ENCODE results near the gene TLR5.
"Not testable (repeated sequence)": the region's sequence is repeated elsewhere in the genome, so short reads cannot be mapped to it uniquely, and the experiment has no call there.

TLR5 gene

DNA sequence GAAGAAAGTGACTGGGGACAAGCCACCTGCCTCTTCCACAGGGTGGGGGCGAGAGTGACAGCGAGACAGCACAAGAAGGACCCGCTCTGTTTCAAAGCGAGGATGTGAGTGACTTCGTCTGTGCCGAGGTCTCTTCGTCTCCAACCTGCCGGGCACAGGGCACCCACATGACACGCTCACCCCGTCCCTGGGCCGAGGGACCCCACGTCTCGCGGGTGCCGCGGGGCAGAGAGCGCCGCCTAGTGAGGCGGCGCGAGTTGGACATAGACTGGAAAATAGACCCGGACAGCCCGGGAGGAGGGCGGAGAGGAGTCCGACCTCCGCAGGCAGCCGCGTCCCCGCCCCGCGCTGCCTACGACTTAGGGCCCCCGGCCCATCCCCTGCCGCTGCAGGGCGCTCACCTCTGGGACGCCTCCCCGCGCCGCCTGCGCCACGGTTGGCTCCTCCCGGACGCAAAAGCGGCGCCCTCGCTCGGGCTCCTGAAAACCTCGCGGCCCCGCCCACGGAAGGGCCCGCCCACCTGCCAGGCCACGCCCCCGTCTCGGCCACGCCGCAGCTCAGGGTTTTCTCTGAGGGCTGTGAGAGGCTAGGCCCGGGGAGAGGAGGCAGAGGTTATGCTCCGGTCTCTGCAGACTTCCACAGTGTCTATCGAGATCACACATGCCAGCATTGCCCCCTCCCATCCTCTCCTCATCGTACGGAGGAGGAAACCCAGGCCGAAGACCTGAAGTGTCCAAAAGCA lies at the start of gene TLR5:
TSS of gene TLR5 (minus strand) at position 454 of the 742 bp plus-strand sequence. CDS start 30,217 bp downstream, outside the sequence.
- peak; percentile 34 for DNase-seq (ENCODE audit: low read depth)

- peak; percentile 16 for DNase-seq (ENCODE audit: low read depth)
Measured at GRCh38 chr1:223189903-223190724, 47.1 kb upstream of the TLR5 start.

- DNase-seq (ENCODE audit: low read depth) = no peak
Measured at GRCh38 chr1:223189525-223189902, 46.5 kb upstream of the TLR5 start.

GRCh38 chr1:223188618-223189356 lies 45.7 kb upstream of the TLR5 start:
- no peak for DNase-seq (ENCODE audit: low read depth)

- DNase-seq (ENCODE audit: low read depth) = no peak
Measured at GRCh38 chr1:223186800-223187199, 43.8 kb upstream of the TLR5 start.

DNA sequence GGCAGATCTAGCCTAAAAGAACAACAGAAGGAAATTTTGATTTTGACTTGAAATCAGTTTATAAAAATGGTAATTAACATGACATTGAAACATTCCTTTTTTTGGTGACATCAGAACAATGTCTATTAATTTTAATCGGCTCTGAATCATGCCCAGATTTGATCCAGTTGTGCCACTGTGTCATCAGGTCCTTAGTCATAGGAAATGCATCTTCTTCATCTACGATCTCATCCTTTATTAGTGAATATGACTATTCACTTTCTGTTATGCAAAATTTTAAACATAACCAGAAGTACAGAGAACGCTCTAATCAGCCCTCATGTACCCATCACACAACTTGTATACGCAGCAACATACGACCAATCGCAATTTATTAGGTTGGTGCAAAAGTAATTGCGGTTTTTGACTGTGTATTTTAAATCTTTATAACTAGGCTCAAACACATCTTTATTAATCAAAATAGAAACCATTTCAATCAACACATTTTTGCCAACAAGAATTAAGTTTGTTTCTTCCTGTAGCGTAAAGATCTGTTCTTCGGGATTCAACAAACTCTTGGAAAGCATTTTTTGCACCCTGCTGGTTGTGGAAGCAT lies 40.3 kb upstream of the TLR5 start:
- DNase-seq (ENCODE audit: low read depth) = no peak

- peak; percentile 3 for DNase-seq (ENCODE audit: low read depth)
Measured at GRCh38 chr1:223180731-223181321, 37.8 kb upstream of the TLR5 start.

DNA sequence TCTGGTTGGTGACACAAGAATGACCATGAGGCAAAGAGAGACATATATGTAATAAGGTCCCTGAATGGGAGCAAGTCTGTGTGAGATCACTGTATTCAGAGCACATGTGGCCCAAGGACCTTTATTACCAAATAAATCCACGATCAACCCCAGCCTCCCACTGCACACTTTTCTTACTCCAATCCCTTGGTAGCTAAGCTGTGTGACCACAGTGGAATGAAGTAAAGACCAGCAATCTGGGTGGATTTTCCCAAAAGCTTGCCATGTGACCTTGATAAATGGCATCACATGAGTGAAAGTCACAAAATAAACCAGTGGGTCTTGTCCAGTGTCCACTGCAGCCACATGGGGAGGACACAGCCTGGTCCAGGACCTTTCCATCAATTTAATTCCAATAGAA lies 36.7 kb upstream of the TLR5 start:
- DNase-seq (ENCODE audit: low read depth) = no peak

GRCh38 chr1:223179280-223179679 lies 36.2 kb upstream of the TLR5 start:
- DNase-seq (ENCODE audit: low read depth) = no peak

DNA sequence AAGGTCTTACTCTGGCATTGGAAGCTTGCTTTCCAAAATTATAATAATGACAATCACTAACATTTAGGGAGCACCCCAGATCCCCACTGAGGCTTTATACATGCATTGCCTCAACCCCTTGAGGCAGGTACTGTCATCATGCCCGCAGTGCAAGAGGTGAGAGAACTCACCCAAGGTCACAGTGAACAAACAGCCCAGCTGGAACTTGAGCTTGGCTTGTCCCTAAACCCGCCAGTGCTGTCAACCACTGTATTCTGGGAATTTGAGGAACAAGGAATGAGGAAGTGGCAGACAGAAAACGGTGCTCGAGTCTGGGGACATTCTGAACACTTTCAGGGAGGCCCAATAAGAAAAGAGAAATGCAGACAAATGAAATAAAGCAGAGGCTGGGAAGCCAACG lies 34.6 kb upstream of the TLR5 start:
- DNase-seq (ENCODE audit: low read depth) = no peak

DNA sequence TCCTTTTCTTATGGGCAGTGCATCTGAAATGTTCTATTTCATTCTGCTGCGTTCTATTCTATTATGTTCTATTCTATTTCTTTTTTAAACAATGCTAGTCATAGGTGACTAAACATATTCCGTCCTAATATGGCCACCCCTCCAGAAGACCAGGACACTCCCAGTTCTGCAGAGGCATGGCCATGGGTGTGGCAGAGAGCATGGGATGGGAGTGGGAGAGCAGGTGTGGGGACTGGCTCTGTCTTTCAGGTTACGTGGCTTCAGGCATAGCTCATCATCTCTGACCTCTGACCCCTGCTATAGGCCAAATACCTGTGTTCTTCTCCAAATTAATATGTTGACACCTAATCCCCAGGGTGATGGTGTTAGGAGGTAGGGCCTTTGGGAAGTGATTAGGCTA lies 33.4 kb upstream of the TLR5 start:
- no peak for DNase-seq (ENCODE audit: low read depth)

DNA sequence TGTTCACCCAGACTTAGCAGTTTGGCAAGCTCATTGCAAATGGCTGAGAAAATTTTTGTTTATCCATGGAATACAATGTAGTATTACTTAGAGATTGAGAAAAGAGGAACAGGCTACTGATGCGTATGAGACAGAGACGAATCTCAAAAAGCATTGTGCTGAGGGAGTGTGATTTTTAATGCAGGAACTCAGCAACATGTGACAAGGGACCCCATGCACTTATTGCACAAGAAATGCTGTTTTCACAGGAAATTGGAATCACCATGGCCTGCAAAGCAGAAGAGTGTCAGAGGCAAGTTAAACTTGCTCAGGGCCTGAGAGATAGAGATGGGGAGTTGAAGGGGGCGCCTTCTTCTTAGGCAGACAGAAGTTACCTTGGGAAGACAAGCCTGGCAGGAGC lies 32.6 kb upstream of the TLR5 start:
- no peak for DNase-seq (ENCODE audit: low read depth)

DNA sequence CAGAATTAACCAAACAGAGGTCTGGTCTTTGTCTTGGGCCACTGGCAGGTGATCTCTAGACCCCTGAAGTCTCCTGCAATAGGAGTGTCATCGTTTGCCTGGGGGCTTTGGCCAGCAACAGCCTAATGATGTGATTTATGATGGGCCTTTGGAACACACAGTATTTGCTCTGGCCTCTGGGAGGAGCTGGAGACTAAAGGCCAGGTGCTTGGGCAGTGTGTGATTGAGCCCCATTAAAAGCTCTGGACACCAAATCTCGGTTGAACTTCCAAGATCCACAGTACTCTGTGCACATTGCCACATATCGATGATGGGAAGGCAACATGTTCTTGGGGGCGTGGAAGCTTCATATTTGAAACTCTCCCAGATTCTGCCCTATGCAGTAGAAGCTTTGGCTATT lies 32.0 kb upstream of the TLR5 start:
- no peak for DNase-seq (ENCODE audit: low read depth)

DNA sequence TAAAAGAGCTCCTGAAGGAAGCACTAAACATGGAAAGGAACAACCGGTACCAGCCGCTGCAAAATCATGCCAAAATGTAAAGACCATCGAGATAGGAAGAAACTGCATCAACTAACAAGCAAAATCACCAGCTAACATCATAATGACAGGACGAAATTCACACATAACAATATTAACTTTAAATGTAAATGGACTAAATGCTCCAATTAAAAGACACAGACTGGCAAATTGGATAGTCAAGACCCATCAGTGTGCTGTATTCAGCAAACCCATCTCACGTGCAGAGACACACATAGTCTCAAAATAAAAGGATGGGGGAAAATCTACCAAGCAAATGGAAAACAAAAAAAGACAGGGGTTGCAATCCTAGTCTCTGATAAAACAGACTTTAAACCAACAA lies 26.4 kb upstream of the TLR5 start:
- DNase-seq (ENCODE audit: low read depth) = not testable (repeated sequence)

DNA sequence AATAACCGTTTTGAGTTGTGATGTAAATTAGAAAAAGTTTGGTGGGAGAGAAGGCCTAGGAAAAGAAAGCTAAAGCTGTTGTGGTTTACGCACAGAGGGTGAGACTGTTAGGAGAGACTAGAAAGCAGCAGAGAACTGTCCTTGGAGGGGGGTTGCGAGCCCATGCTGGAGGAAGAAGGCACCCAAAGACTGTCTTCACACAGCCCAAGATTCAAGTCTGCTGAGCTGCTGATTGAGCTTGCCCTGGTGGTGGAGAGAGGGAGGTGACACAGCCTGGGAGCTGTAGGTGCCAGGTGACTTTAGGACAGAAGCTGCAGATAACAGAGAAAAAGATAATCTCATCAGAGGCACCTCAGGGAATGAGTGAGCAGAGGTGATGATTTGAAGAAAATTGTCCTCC lies 18.3 kb upstream of the TLR5 start:
- no peak for DNase-seq (ENCODE audit: low read depth)

- DNase-seq (ENCODE audit: low read depth) = no peak
Measured at GRCh38 chr1:223156343-223156742, 13.3 kb upstream of the TLR5 start.

GRCh38 chr1:223155153-223155552 lies 12.1 kb upstream of the TLR5 start:
- DNase-seq (ENCODE audit: low read depth) = no peak

DNA sequence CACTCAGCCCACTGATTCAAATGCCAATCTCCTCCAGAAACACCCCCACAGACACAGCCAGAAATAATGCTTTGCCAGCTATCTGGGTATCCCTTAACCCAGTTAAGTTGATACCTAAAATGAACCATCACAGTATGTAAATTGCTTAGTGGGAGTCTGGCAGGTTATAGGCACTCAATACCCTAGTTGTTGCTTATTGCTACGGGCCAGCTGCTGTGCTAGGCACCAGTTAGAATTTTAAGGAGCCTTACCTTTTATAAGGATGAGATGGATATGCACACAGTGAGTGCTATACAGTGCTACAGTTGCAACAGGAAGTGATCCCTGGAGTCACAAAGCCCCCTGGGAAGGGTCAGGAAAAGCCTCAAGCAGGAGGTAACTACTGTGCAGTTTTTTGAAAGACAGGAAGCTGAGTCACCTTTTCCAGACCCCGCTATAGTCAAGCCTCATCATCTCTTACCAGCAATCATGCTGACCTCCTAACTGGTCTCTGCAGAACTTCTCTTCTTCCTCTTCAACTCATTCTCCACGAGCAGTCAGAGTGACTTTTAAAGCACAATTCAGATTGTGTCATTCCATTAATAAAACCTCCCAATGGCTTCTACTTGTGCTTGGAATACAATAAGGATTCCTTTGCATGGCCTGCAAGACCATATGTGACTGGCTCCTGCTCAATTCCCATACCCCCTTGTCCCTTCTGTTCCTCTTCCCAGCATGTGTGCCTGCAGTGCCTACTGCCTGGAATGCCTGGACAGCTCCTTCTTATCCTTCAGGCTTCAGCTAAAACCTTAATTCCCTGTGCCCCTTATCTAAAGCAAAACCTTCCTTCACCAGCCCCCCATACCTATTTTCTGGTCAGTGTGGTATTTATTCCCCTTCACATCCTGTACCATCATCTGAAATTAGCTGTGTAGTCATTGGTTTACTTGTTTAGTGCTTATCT lies 10.4 kb upstream of the TLR5 start:
- DNase-seq (ENCODE audit: low read depth) = peak; percentile 34

GRCh38 chr1:223152399-223152798 lies 9.4 kb upstream of the TLR5 start:
- no peak for DNase-seq (ENCODE audit: low read depth)

GRCh38 chr1:223150443-223150842 lies 7.4 kb upstream of the TLR5 start:
- DNase-seq (ENCODE audit: low read depth) = no peak

DNA sequence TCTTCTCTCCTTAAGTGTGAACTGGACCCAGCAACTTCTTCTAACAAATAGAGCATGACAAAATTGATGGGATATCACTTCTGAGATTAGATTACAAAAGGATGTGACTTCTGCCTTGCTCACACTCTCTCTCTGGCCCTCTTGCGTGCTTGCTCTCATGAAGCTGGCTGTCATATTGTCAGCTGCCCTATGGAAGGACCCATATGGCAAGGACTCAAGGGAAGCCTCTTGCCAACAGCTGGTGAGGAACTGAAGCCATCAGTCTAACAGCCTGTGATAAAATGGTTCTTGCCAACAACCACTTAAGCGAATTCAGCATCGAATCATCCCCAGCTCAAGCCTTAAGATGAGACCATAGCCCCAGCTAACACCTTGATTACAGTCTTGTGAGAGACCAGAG lies 4.8 kb upstream of the TLR5 start:
- no peak for DNase-seq (ENCODE audit: low read depth)

All from iris pigment epithelial cell (primary cell).